ENCODE measurements around the gene SFMBT1. TPM values are rescaled to one million over a fixed set of nuclear protein-coding genes. Genes with fewer than 3 reads are reported as not detected.

Gene SFMBT1
- total and polyA plus RNA-seq, 7 experiments from 2014 or later, result 9.9 to 47.1 (median 30.5) TPM

- POLR2A ChIA-PET, result interaction anchor here (1.8 kb wide), 1 partner anchor 50 kb away, joined by 6 read pairs; no protein-coding TSS in a partner anchor
Measured at GRCh38 chr3:52931889-52932288, 114.0 kb downstream of the SFMBT1 start.

GRCh38 chr3:52931328-52931727 lies 114.5 kb downstream of the SFMBT1 start:
- CTCF ChIA-PET, result interaction anchor here (0.8 to 1.0 kb wide), 2 partner anchors 116 to 142 kb away, joined by 3 to 4 read pairs; no protein-coding TSS in a partner anchor
- no peaks in the 10 kb centered on the region for H3K9me3 ChIP-seq (ENCODE audit: control insufficient read depth in 2 of 3, low read length in 3 of 3)
- H3K4me1 Mint-ChIP-seq, result peaks cover 7 to 21% (median 17%) of the 10 kb centered on the region in 7 donors
- H3K36me3 Mint-ChIP-seq, result peaks cover 10 to 32% (median 14%) of the 10 kb centered on the region in 5 donors
- H3K27me3 ChIP-seq (ENCODE audit: control insufficient read depth in 2 of 2, insufficient read depth in 2 of 2, low read length in 2 of 2), result no peaks in the 10 kb centered on the region
- no peaks in the 10 kb centered on the region for H3K9me3 Mint-ChIP-seq
- H3K27me3 Mint-ChIP-seq, result no peaks in the 10 kb centered on the region
- peaks cover 0 to 39% (median 6%) of the 10 kb centered on the region in 3 experiments for H3K36me3 ChIP-seq (ENCODE audit: control insufficient read depth in 2 of 3, insufficient read depth in 3 of 3, low read length in 3 of 3)
- peaks cover 0 to 4% of the 10 kb centered on the region in 2 donors for H3K4me1 ChIP-seq (ENCODE audit: control insufficient read depth in 2 of 2, insufficient read depth in 2 of 2, low read length in 2 of 2)
- intact Hi-C loops (cut with micrococcal nuclease), result loop anchor here in 1 of 2 donors (5.0 to 10.0 kb wide), 2 partner anchors 79 to 113 kb away; partner anchors contain the start of gene SFMBT1
- DNase-seq (no peak), ATAC-seq (no peak)
- no peak overlapping the region for H3K4me3 ChIP-seq (ENCODE audit: low read length)
- no peak overlapping the region for H3K27ac Mint-ChIP-seq
- POLR2A ChIA-PET, result interaction anchor here (0.6 to 1.8 kb wide), 2 partner anchors 50 to 183 kb away, joined by 4 to 6 read pairs; no protein-coding TSS in a partner anchor
- H3K27ac ChIP-seq (ENCODE audit: low read depth, low read length), result no peak overlapping the region
- no peak overlapping the region for H3K4me3 Mint-ChIP-seq

More at GRCh38 chr3:52931889-52932288, 114.0 kb downstream of the SFMBT1 start:
- intact Hi-C loops (cut with micrococcal nuclease), result loop anchor here in 1 of 2 donors (5.0 to 10.0 kb wide), 2 partner anchors 80 to 113 kb away; partner anchors contain the start of gene SFMBT1
- H3K27ac Mint-ChIP-seq, result no peak overlapping the region
- H3K4me1 Mint-ChIP-seq, result peaks cover 7 to 25% (median 16%) of the 10 kb centered on the region in 7 donors
- ATAC-seq, result no peak
- Histone ChIP-seq H3K27me3 (ENCODE audit: control insufficient read depth in 2 of 2, insufficient read depth in 2 of 2, low read length in 2 of 2) (no peaks in the 10 kb centered on the region), H3K4me1 (ENCODE audit: control insufficient read depth in 2 of 2, insufficient read depth in 2 of 2, low read length in 2 of 2) (peaks cover 0 to 4% of the 10 kb centered on the region in 2 donors), H3K9me3 (ENCODE audit: control insufficient read depth in 2 of 3, low read length in 3 of 3) (no peaks in the 10 kb centered on the region), H3K4me3 (ENCODE audit: low read length) (no peak overlapping the region), H3K36me3 (ENCODE audit: control insufficient read depth in 2 of 3, insufficient read depth in 3 of 3, low read length in 3 of 3) (peaks cover 0 to 37% (median 6%) of the 10 kb centered on the region in 3 experiments), H3K27ac (ENCODE audit: low read depth, low read length) (no peak overlapping the region)
- CTCF ChIA-PET, result interaction anchor here (0.6 to 1.0 kb wide), 3 partner anchors 60 to 118 kb away, joined by 4 to 8 read pairs (median 5); no protein-coding TSS in a partner anchor
- H3K36me3 Mint-ChIP-seq, result peaks cover 10 to 30% (median 14%) of the 10 kb centered on the region in 5 donors
- H3K4me3 Mint-ChIP-seq, result no peak overlapping the region
- H3K9me3 Mint-ChIP-seq, result no peaks in the 10 kb centered on the region
- no peaks in the 10 kb centered on the region for H3K27me3 Mint-ChIP-seq
- DNase-seq, result no peak

GRCh38 chr3:52930748-52931147 lies 115.1 kb downstream of the SFMBT1 start:
- Mint-ChIP-seq H3K4me1 (peaks cover 7 to 26% (median 13%) of the 10 kb centered on the region in 7 donors), H3K27ac (peak overlapping the region in 1 of 9 donors; percentile 60), H3K4me3 (no peak overlapping the region), H3K9me3 (no peaks in the 10 kb centered on the region), H3K27me3 (no peaks in the 10 kb centered on the region), H3K36me3 (peaks cover 10 to 32% (median 14%) of the 10 kb centered on the region in 5 donors)
- ATAC-seq (no peak), DNase-seq (no peak)
- H3K4me1 ChIP-seq (ENCODE audit: control insufficient read depth in 2 of 2, insufficient read depth in 2 of 2, low read length in 2 of 2), result peaks cover 0 to 4% of the 10 kb centered on the region in 2 donors
- H3K27ac ChIP-seq (ENCODE audit: low read depth, low read length), result no peak overlapping the region
- no peaks in the 10 kb centered on the region for H3K9me3 ChIP-seq (ENCODE audit: control insufficient read depth in 2 of 3, low read length in 3 of 3)
- intact Hi-C loops (cut with micrococcal nuclease), result loop anchor here in 1 of 2 donors (5.0 to 10.0 kb wide), 2 partner anchors 78 to 114 kb away; partner anchors contain the start of gene SFMBT1
- H3K4me3 ChIP-seq (ENCODE audit: low read length), result no peak overlapping the region
- ChIA-PET CTCF (interaction anchor here (0.8 to 1.0 kb wide), 2 partner anchors 116 to 142 kb away, joined by 3 to 4 read pairs; no protein-coding TSS in a partner anchor), POLR2A (interaction anchor here (0.6 to 1.8 kb wide), 2 partner anchors 51 to 183 kb away, joined by 4 to 6 read pairs; no protein-coding TSS in a partner anchor)
- H3K36me3 ChIP-seq (ENCODE audit: control insufficient read depth in 2 of 3, insufficient read depth in 3 of 3, low read length in 3 of 3), result peaks cover 0 to 45% (median 6%) of the 10 kb centered on the region in 3 experiments
- H3K27me3 ChIP-seq (ENCODE audit: control insufficient read depth in 2 of 2, insufficient read depth in 2 of 2, low read length in 2 of 2), result no peaks in the 10 kb centered on the region

DNA sequence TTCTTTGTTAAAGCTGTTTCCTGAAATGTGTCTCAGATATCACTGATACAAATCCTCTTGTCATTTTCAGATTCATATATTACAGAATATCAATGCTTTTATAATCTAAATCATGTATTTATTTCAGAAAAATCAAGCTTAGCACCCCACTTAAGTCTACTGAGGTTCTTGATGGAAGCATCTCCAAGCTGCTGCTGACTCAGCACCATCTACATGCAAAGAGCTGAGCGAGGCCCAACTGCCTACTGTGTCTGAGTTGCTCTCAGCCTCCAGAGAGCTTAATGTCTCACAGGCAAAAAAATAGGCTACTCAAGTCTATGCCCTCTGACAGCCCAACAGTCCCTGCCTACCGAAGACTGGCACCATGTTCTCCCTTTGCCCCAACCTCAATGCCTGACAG lies 119.3 kb downstream of the SFMBT1 start:
- ATAC-seq (no peak), DNase-seq (no peak)
- no peaks in the 10 kb centered on the region for H3K9me3 Mint-ChIP-seq
- Histone ChIP-seq H3K4me3 (ENCODE audit: low read length) (no peak overlapping the region), H3K9me3 (ENCODE audit: control insufficient read depth in 2 of 3, low read length in 3 of 3) (no peaks in the 10 kb centered on the region), H3K36me3 (ENCODE audit: control insufficient read depth in 2 of 3, insufficient read depth in 3 of 3, low read length in 3 of 3) (peaks cover 0 to 49% (median 6%) of the 10 kb centered on the region in 3 experiments), H3K4me1 (ENCODE audit: control insufficient read depth in 2 of 2, insufficient read depth in 2 of 2, low read length in 2 of 2) (no peaks in the 10 kb centered on the region), H3K27ac (ENCODE audit: low read depth, low read length) (no peak overlapping the region), H3K27me3 (ENCODE audit: control insufficient read depth in 2 of 2, insufficient read depth in 2 of 2, low read length in 2 of 2) (no peaks in the 10 kb centered on the region)
- intact Hi-C loops (cut with micrococcal nuclease), result no loop called here
- ChIA-PET CTCF (interaction anchor here (0.5 to 0.8 kb wide), 2 partner anchors 11 to 18 kb away, joined by 3 to 4 read pairs; no protein-coding TSS in a partner anchor), POLR2A (interaction anchor here (0.6 kb wide), 1 partner anchor 85 kb away, joined by 3 read pairs; no protein-coding TSS in a partner anchor)
- H3K36me3 Mint-ChIP-seq, result peaks cover 10 to 49% (median 24%) of the 10 kb centered on the region in 5 donors
- H3K4me1 Mint-ChIP-seq, result peaks cover 0 to 39% (median 9%) of the 10 kb centered on the region in 7 donors
- H3K27me3 Mint-ChIP-seq, result no peaks in the 10 kb centered on the region
- H3K4me3 Mint-ChIP-seq, result no peak overlapping the region
- peak overlapping the region in 1 of 9 donors; percentile 49 for H3K27ac Mint-ChIP-seq

- peak overlapping the region in 1 of 9 donors; percentile 42 for H3K27ac Mint-ChIP-seq
- no peaks in the 10 kb centered on the region for H3K27me3 Mint-ChIP-seq
- Histone ChIP-seq H3K4me3 (ENCODE audit: low read length) (no peak overlapping the region), H3K27me3 (ENCODE audit: control insufficient read depth in 2 of 2, insufficient read depth in 2 of 2, low read length in 2 of 2) (no peaks in the 10 kb centered on the region), H3K9me3 (ENCODE audit: control insufficient read depth in 2 of 3, low read length in 3 of 3) (no peaks in the 10 kb centered on the region), H3K36me3 (ENCODE audit: control insufficient read depth in 2 of 3, insufficient read depth in 3 of 3, low read length in 3 of 3) (peaks cover 0 to 49% (median 6%) of the 10 kb centered on the region in 3 experiments), H3K4me1 (ENCODE audit: control insufficient read depth in 2 of 2, insufficient read depth in 2 of 2, low read length in 2 of 2) (no peaks in the 10 kb centered on the region), H3K27ac (ENCODE audit: low read depth, low read length) (no peak overlapping the region)
- ATAC-seq (no peak), DNase-seq (no peak)
- ChIA-PET CTCF (no interaction called here), POLR2A (no interaction called here)
- no peak overlapping the region for H3K4me3 Mint-ChIP-seq
- H3K9me3 Mint-ChIP-seq, result no peaks in the 10 kb centered on the region
- peaks cover 6 to 48% (median 25%) of the 10 kb centered on the region in 5 donors for H3K36me3 Mint-ChIP-seq
- peaks cover 0 to 40% (median 9%) of the 10 kb centered on the region in 7 donors for H3K4me1 Mint-ChIP-seq
- intact Hi-C loops (cut with micrococcal nuclease), result no loop called here
Measured at GRCh38 chr3:52925405-52926313, 120.2 kb downstream of the SFMBT1 start.

DNA sequence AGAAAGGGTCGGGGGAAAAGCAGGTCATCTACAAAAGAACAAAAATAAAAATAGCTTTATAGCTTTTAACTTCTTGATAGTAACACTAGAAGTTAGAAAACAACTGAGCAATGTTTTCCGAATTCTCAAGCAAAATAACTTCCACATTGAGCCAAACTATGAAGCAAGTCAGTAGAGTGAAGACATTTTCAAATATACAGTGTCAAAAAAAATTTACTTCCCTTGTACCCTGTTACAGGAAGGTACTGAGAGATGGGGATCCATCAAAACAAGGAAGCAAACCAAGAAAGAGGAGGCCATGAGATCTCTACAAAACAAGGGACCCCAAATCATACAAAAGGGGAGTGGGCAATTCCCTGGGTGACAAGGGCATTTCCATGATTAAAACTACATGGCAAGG lies 121.9 kb downstream of the SFMBT1 start:
- peaks cover 3 to 54% (median 31%) of the 10 kb centered on the region in 5 donors for H3K36me3 Mint-ChIP-seq
- CTCF ChIA-PET, result no interaction called here
- POLR2A ChIA-PET, result no interaction called here
- H3K36me3 ChIP-seq (ENCODE audit: control insufficient read depth in 2 of 3, insufficient read depth in 3 of 3, low read length in 3 of 3), result peaks cover 0 to 51% (median 9%) of the 10 kb centered on the region in 3 experiments
- H3K27ac ChIP-seq (ENCODE audit: low read depth, low read length), result no peak overlapping the region
- H3K9me3 ChIP-seq (ENCODE audit: control insufficient read depth in 2 of 3, low read length in 3 of 3), result no peaks in the 10 kb centered on the region
- ATAC-seq, result no peak
- H3K27ac Mint-ChIP-seq, result no peak overlapping the region
- H3K4me3 Mint-ChIP-seq, result no peak overlapping the region
- no peak overlapping the region for H3K4me3 ChIP-seq (ENCODE audit: low read length)
- no peaks in the 10 kb centered on the region for H3K4me1 ChIP-seq (ENCODE audit: control insufficient read depth in 2 of 2, insufficient read depth in 2 of 2, low read length in 2 of 2)
- DNase-seq, result no peak
- no peaks in the 10 kb centered on the region for H3K27me3 ChIP-seq (ENCODE audit: control insufficient read depth in 2 of 2, insufficient read depth in 2 of 2, low read length in 2 of 2)
- H3K27me3 Mint-ChIP-seq, result no peaks in the 10 kb centered on the region
- no peaks in the 10 kb centered on the region for H3K9me3 Mint-ChIP-seq
- intact Hi-C loops (cut with micrococcal nuclease), result no loop called here
- H3K4me1 Mint-ChIP-seq, result peaks cover 0 to 41% (median 9%) of the 10 kb centered on the region in 7 donors
